ENCODE measurements around the gene GPR61. TPM values are rescaled to one million over a fixed set of nuclear protein-coding genes. Genes with fewer than 3 reads are reported as not detected.

GPR61 gene
- total RNA-seq, 2 experiments from 2014 or later, result 0.16 TPM; not detected in 1

- DNase-seq, result no peak
- H3K4me1 Mint-ChIP-seq, result peaks cover 83% of the 10 kb centered on the region
- H3K27ac Mint-ChIP-seq, result peak overlapping the region; percentile 50
- no peaks in the 10 kb centered on the region for H3K9me3 Mint-ChIP-seq
- H3K4me3 Mint-ChIP-seq, result no peak overlapping the region
- H3K36me3 Mint-ChIP-seq, result peaks cover 3% of the 10 kb centered on the region
- H3K27me3 Mint-ChIP-seq, result no peaks in the 10 kb centered on the region
Measured at GRCh38 chr1:109501644-109502363, 37.9 kb upstream of the GPR61 start.

DNA sequence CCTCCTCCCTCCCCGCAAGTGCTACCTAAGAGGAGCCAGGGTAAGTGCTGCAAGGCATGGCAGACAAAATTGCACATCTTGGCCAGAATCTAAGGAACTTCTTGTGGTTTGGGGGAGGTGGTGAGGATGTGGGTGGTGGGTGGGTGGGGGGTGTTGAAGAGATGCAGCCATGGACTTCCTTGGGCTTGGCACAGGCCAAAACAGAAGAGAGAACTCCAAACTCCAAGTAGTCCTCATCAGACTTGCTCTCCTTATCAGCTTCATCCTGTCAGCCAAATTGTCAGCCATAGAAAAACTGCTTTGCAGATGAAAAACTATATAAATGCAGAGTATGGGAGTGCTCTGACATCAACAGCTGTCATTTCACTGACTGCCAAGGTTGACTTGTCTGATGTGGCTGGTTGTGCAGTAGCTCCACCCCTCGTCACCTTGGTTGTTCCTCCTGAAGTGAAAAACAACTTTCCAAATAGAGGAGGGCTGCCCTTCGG lies 37.3 kb upstream of the GPR61 start:
- Mint-ChIP-seq H3K27ac (peak overlapping the region; percentile 50), H3K36me3 (peaks cover 3% of the 10 kb centered on the region), H3K4me3 (peak overlapping the region; percentile 42), H3K27me3 (no peaks in the 10 kb centered on the region), H3K9me3 (no peaks in the 10 kb centered on the region), H3K4me1 (peaks cover 80% of the 10 kb centered on the region)
- DNase-seq, result peak; percentile 30

DNA sequence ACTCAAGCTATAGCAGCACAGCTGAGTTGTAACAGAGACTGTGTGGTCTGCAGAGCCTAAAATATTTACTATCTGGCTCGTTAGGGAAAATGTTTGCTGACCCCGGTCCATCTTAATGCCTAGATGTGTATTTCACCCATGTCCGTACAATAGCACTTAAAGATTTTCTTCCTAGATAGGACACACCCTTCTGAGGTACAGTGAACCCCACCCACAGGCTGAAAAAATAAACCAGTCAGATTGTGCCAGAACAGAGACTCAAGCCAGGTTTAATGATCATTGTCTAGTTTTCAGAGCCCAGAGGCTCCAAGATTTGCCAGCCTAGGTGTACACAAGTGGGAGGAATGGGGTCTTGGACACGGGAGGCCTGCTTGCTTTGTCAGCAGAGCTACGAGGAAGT lies 35.7 kb upstream of the GPR61 start:
- Mint-ChIP-seq H3K27ac (peak overlapping the region; percentile 76), H3K4me3 (peak overlapping the region; percentile 8), H3K9me3 (no peaks in the 10 kb centered on the region), H3K27me3 (no peaks in the 10 kb centered on the region), H3K36me3 (peaks cover 6% of the 10 kb centered on the region), H3K4me1 (peaks cover 78% of the 10 kb centered on the region)
- DNase-seq, result no peak

- H3K9me3 Mint-ChIP-seq, result no peaks in the 10 kb centered on the region
- H3K27ac Mint-ChIP-seq, result peak overlapping the region; percentile 66
- peaks cover 6% of the 10 kb centered on the region for H3K36me3 Mint-ChIP-seq
- H3K4me3 Mint-ChIP-seq, result no peak overlapping the region
- H3K27me3 Mint-ChIP-seq, result no peaks in the 10 kb centered on the region
- no peak for DNase-seq
- peaks cover 72% of the 10 kb centered on the region for H3K4me1 Mint-ChIP-seq
Measured at GRCh38 chr1:109504974-109505373, 34.7 kb upstream of the GPR61 start.

GRCh38 chr1:109508001-109508872 lies 31.4 kb upstream of the GPR61 start:
- Mint-ChIP-seq H3K27ac (peak overlapping the region; percentile 89), H3K27me3 (no peaks in the 10 kb centered on the region), H3K4me3 (peak overlapping the region; percentile 85), H3K9me3 (no peaks in the 10 kb centered on the region), H3K36me3 (peaks cover 2% of the 10 kb centered on the region), H3K4me1 (peaks cover 52% of the 10 kb centered on the region)
- no peak for DNase-seq

- no peak for DNase-seq
- peaks cover 2% of the 10 kb centered on the region for H3K36me3 Mint-ChIP-seq
- H3K27ac Mint-ChIP-seq, result peak overlapping the region; percentile 89
- H3K9me3 Mint-ChIP-seq, result no peaks in the 10 kb centered on the region
- H3K27me3 Mint-ChIP-seq, result no peaks in the 10 kb centered on the region
- peak overlapping the region; percentile 85 for H3K4me3 Mint-ChIP-seq
- peaks cover 50% of the 10 kb centered on the region for H3K4me1 Mint-ChIP-seq
Measured at GRCh38 chr1:109508873-109509175, 30.8 kb upstream of the GPR61 start.

DNA sequence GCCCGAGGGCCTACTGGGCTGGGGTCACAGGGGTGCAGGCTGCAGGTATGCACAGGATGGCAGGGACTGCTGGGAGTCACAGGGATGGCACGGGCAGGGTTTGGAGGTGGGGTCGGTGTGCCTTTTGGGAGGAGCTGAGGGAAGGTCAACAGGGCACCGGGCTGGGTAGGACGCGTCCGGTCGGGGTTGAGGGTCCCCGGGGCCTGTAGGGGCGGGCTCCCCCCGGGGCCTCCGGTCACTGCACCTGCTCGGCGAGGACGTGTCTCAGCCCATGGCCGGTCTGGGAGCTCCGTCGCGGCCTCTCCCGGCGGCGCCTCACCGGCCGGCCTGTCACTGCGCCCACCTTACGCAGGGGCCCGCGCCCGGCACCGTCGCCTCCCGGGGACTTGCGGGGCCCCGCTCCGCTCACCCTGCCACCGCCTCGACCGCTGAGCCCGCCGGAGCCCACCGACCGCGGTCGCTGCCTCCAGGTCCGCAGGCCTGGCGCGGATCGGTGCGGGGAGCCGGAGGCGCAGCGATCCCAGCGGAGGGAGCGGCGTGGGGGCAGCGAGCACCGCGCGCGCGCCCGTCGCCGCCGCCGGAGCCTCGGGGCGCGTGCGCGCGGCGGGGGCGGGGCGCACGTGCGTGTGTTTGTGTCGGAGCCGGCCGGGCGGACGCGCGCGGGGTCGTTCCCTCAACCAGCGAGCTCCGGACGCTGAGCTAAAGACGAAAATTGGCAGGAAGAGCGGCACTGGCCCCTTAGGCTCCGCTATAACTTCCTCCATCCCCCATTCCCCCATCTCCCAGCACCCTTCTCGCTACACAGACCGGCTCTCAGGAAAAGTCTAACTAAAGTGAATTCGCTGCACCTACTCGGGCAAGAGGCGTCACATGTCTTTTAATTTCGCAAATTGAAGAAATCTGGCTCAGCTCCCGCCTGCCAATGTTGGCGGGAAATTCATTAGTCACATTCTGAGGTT lies 30.2 kb upstream of the GPR61 start, which contains the start of gene AMIGO1:
Gene AMIGO1 (minus strand): TSS at position 552 of the 959 bp plus-strand sequence. CDS start 815 bp downstream, outside the sequence.
- DNase-seq, result peak; percentile 74
- H3K27ac Mint-ChIP-seq, result peak within 1 kb of the TSS; percentile 89
- H3K9me3 Mint-ChIP-seq, result no peaks in the 10 kb centered on the region
- peaks cover 45% of the 10 kb centered on the region for H3K4me1 Mint-ChIP-seq
- no peaks in the 10 kb centered on the region for H3K27me3 Mint-ChIP-seq
- peak within 1 kb of the TSS; percentile 88 for H3K4me3 Mint-ChIP-seq
- peaks cover 2% of the 10 kb centered on the region for H3K36me3 Mint-ChIP-seq

DNA sequence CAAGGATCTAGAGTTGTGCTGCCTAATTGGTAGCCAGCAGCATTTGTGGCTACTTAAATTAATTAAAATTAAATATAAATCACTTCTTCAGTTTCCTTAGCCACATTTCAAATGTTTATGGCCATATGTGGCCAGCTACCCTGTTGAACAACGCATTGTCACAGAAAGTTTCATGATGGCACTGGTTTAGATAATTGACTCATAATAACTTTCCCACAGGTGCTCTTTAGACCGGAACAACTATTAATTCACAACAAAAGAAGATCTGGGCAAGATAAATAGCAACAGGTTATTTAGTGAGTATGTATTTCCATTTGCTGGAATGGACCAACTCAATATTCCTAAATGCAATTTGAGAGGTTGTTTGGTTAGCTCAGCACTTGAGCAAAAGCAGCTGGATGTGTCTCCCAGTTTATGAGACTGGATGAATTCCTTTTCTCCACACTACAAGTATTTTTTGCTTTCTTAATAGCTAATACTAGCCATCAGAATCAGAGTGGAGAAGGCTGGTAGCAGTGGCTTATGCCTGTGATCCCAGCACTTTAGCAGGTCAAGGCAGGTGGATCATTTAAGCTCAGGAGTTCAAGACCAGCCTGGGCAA lies 26.5 kb upstream of the GPR61 start:
- Mint-ChIP-seq H3K27me3 (no peaks in the 10 kb centered on the region), H3K4me3 (no peak overlapping the region), H3K36me3 (peaks cover 2% of the 10 kb centered on the region), H3K4me1 (peaks cover 25% of the 10 kb centered on the region), H3K9me3 (no peaks in the 10 kb centered on the region), H3K27ac (no peak overlapping the region)
- DNase-seq, result no peak

DNA sequence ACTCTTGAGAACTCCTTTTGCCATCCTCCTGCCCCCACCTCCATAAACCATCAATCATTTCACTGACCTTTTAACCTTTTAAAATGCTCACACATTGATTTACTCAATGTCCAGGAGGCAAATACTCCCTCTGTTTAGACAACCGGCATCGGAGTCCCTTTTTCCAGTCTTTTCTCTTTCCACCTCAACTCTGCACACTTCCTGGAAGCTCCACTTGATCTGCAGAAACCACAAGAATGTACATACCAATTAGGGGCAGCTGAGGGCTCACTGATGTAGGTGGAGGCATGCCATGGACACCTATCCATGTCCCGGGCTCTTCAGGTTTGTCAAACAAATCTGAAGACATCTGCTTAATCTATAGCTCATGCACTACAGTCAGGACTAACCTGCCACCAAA lies 24.8 kb upstream of the GPR61 start:
- Mint-ChIP-seq H3K36me3 (no peaks in the 10 kb centered on the region), H3K9me3 (no peaks in the 10 kb centered on the region), H3K27ac (no peak overlapping the region)

DNA sequence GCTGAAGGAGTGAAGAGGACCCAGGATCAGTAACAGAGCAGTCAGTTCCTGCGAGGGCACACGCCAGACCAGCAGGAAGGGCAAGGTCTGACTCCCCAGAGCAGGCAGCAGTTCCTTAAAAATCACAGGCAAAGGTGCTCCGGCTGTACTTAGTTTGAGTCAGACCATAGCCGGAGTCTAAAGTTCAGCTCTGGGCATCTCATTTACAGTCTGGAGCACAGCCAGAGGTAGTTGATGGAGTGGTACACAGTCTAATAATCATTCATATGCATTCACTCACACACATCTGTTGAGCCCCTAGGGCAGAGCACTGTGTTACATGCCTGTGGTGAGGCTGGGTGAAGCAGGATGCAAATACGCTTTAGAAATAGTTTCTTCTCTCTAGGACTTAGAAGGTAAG lies 22.8 kb upstream of the GPR61 start:
- DNase-seq, result no peak
- H3K27ac Mint-ChIP-seq, result no peak overlapping the region
- no peaks in the 10 kb centered on the region for H3K36me3 Mint-ChIP-seq
- H3K4me3 Mint-ChIP-seq, result no peak overlapping the region
- H3K9me3 Mint-ChIP-seq, result no peaks in the 10 kb centered on the region
- peaks cover 4% of the 10 kb centered on the region for H3K4me1 Mint-ChIP-seq
- no peaks in the 10 kb centered on the region for H3K27me3 Mint-ChIP-seq

More for the DNA sequence above, 24.8 kb upstream of the GPR61 start:
- Mint-ChIP-seq H3K4me3 (no peak overlapping the region), H3K27me3 (no peaks in the 10 kb centered on the region), H3K4me1 (peaks cover 16% of the 10 kb centered on the region)
- DNase-seq, result no peak

DNA sequence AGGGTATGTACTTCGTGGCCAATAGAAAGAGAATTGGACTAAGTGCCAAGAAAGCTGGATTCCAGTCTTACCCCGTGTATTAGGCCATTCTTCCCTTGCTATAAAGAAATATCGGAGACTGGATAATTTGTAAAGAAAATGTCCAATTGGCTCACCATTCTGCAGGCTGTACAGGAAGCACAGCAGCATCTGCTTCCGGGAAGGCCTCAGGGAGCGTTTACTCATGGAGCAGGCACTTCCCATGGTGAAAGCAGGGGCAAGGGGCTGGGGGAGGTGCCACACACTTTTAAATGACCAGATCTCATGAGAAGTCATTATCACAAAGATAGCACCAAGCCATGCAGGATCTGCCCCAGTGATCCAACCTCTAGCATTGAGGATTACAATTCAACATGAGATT lies 22.3 kb upstream of the GPR61 start:
- Mint-ChIP-seq H3K9me3 (no peaks in the 10 kb centered on the region), H3K27me3 (no peaks in the 10 kb centered on the region), H3K27ac (no peak overlapping the region), H3K4me1 (peaks cover 4% of the 10 kb centered on the region), H3K4me3 (no peak overlapping the region), H3K36me3 (no peaks in the 10 kb centered on the region)
- DNase-seq, result no peak

GRCh38 chr1:109521002-109521951 lies 18.4 kb upstream of the GPR61 start:
- DNase-seq, result no peak
- Mint-ChIP-seq H3K9me3 (no peaks in the 10 kb centered on the region), H3K27me3 (no peaks in the 10 kb centered on the region)

GRCh38 chr1:109522026-109522425 lies 17.6 kb upstream of the GPR61 start:
- Mint-ChIP-seq H3K4me1 (no peaks in the 10 kb centered on the region), H3K9me3 (no peaks in the 10 kb centered on the region), H3K4me3 (no peak overlapping the region), H3K36me3 (no peaks in the 10 kb centered on the region), H3K27ac (no peak overlapping the region), H3K27me3 (no peaks in the 10 kb centered on the region)
- no peak for DNase-seq

More at GRCh38 chr1:109521002-109521951, 18.4 kb upstream of the GPR61 start:
- H3K36me3 Mint-ChIP-seq, result no peaks in the 10 kb centered on the region
- no peaks in the 10 kb centered on the region for H3K4me1 Mint-ChIP-seq
- no peak overlapping the region for H3K27ac Mint-ChIP-seq
- H3K4me3 Mint-ChIP-seq, result no peak overlapping the region
